GM21423 (cell line): ENCODE measurements around the gene NTM.

Experiments used
- ATAC-seq: cut with Tn5 transposase; IDR thresholded peaks from one replicate; pipeline ENCODE4 v1.9.1; 2021; ENCODE audit warnings: mild to moderate bottlenecking, moderate library complexity; ENCODE audit not compliant: unreplicated experiment

Gene NTM

DNA sequence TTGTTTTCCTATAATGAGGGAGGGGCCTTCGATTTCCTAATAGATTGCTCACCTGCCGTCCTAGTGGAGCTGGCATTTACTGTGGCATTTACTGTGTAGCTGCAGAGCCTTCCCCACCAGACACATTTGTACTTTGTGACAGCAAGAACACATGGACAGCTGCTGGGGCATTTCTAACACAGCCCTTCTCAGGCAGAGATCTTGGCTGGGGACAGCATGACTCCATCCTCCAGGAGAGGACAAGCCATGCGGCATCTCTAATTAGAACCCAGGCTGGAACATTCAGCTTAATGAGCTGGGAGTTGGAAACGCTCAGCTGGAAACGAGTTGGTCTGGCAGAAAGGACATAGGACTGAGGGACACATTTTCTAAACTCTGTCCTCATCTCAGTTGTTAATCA, 887.5 kb downstream of the NTM start:
- ATAC-seq: no peak

- no peak for ATAC-seq
Measured at GRCh38 chr11:132258875-132259274, 888.5 kb downstream of the NTM start.

- ATAC-seq: no peak
Measured at GRCh38 chr11:132260636-132261035, 890.2 kb downstream of the NTM start.

GRCh38 chr11:132263241-132263640, 892.8 kb downstream of the NTM start:
- ATAC-seq: no peak

DNA sequence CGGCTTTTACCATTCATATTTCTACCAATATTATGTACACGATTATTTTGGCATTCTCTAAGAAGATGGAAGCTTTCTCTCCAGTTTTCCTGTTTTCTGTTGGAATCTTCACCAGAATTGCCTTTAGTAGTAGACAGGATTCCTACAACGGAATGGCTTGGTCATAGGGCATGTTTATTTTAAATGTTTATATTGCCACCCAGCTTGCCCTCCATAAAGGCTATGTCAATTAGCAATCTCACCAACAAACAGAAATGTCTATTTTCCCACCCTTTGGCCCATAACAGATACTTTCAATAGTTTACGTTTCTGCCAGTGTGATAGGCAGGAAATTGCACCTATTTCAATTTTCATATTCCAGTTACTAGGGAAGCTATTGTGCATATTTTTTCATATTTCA, 893.5 kb downstream of the NTM start:
- no peak for ATAC-seq

DNA sequence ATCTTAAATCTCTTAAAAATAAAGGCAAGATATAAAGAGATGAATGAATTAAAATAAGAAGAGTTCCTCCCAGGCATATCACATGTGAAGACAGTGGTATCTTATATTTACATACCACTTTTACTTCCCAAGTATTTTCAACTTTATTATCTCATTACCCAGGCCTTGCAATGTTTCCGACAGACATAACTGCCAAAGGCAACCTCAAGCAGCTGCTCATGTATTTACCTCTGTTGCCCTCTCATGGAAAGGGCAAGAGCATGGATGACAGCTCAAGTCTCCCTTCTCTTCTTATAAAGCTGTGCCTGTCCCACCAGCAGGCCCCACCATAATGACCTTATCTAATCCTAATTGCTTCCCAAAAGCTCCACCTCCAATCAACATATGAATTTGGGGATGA, 894.2 kb downstream of the NTM start:
- ATAC-seq: no peak

- ATAC-seq: no peak
Measured at GRCh38 chr11:132278801-132279574, 908.6 kb downstream of the NTM start.

DNA sequence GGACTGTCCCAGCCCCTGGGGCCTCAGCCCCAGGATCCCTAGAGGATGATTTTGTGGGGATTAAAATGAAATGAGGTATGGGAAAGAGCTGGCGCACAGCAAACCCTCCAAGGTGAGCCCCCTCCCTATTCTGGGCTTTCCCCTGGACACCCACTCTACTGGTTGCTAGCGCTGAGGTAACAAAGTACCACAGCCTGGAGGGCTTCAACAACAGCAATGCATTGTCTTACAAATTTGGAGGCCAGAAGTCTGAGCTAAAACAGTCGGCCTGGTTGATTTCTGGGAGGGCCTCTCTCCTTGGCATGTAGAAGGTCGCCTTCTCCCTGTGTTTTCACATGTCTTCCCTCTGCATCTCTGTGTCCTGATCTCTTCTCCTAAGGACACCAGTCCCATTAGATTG, 913.6 kb downstream of the NTM start:
- ATAC-seq: no peak

GRCh38 chr11:132284611-132285010, 914.2 kb downstream of the NTM start:
- no peak for ATAC-seq

- no peak for ATAC-seq
Measured at GRCh38 chr11:132285631-132286030, 915.2 kb downstream of the NTM start.

DNA sequence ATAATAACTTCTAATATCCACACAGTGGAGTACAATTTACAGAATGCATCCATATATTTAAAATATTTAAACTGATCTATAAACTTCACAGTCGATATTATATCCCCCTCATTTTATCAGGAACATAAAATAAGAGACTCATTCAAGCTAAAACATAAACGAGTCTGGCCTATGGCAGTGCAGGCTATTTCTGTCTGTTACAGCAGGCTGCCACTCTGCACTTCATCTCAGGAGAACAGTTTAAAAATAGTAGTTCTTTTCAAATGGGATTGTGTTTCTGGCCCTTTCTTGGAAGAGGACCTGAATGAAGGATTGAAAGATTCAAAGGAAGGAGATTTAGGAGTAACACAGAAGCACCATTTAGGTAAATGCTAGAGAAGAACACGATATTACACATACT, 915.7 kb downstream of the NTM start:
- ATAC-seq: no peak

GRCh38 chr11:132288036-132288435, 917.6 kb downstream of the NTM start:
- no peak for ATAC-seq

GRCh38 chr11:132289590-132290256, 919.3 kb downstream of the NTM start:
- ATAC-seq: no peak

GRCh38 chr11:132293586-132293985, 923.2 kb downstream of the NTM start:
- ATAC-seq: no peak

GRCh38 chr11:132296946-132297610, 926.7 kb downstream of the NTM start:
- no peak for ATAC-seq

DNA sequence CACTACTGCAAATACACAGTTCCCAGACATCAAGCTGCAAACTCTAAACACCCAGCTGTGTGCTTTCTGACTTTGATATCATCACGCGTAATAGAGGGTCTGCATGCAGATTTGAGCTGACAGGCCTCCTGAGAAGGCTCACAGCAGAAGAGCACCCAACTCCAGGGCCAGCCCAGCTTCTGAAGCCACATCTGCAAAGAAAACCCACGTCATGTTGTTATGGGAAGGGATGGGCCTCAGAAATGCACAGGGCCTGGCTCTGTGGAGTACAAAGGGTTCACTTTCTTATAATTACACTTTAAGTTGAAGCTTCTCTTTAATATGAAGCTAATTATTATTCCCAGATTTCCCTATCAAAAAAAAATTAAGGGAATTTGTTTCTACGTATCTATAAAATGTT, 927.9 kb downstream of the NTM start:
- ATAC-seq: no peak

GRCh38 chr11:132300283-132300682, 929.9 kb downstream of the NTM start:
- no peak for ATAC-seq

DNA sequence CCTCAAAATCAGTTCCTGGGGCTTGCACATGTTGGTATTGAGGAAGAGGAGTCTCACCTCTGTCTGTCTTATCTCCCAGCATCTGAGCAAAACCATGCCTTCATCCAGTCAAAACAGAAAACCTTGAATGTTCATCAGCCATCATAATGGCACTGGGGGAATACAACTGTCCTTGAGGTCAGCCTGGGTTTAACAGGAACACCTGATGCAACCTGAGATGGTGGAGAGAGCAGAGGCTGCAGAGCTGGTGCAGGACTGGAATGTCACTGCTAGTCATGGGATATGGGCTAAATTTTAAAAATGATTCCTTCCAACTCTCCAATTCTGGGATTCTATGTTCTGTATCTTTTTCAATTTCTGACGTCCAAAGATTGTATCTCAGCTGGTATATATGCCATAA, 931.0 kb downstream of the NTM start:
- ATAC-seq: no peak

- no peak for ATAC-seq
Measured at GRCh38 chr11:132301900-132302299, 931.5 kb downstream of the NTM start.

DNA sequence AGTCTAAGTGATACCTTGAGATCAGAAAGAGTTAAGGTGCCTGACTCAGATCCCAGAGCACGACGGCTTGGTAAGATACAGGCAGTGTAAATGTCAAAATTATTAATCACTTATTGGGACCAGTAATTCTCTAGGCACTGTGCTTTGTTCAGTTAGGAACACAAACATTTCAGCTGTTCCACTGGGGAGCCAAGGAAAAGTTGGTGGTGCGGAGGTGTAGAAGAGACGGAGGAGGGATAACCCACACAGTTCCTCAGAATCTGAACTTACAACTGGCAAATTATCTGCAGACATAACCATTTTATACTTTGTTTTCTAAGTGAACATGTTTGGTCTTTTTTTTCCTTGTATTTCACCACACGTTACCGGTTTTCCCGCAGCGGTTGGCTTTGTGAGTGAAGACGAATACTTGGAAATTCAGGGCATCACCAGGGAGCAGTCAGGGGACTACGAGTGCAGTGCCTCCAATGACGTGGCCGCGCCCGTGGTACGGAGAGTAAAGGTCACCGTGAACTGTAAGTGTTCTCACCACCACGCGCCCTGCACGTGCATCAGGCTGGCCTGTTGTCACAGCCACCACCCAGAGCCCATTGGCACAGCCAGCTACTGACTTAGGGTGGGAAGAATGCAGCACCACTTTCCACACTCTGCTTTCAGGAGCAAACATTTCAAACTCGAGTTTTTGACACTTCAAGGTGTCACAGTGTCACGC, 937.0 kb downstream of the NTM start:
- ATAC-seq: no peak
